Esophagus squamous epithelium (tissue), 4 donors: ENCODE results near the gene UBASH3A.

Source experiments
- CTCF ChIP-seq, 6 experiments: fragments of 450-650 bp in 4 of 6; fragments of 200-600 bp in 2 of 6; sonication (generic) in 2 of 6; IDR thresholded peaks; one replicate each; pipeline ENCODE4 v1.5.1; 2016 to 2019; ENCODE audit warnings: antibody characterized with exemption in 6 of 6, mild to moderate bottlenecking in 4 of 6, moderate library complexity in 4 of 6
- POLR2A ChIP-seq, 4 donors: fragments of 450-650 bp; IDR thresholded peaks; one replicate each; pipeline ENCODE4 v1.6.1; 2017; ENCODE audit warnings: antibody characterized with exemption in 4 of 4, mild to moderate bottlenecking in 4 of 4, moderate library complexity in 3 of 4

- TF ChIP-seq CTCF (IDR thresholded peaks at IDR 0.05) = no peak
- TF ChIP-seq POLR2A (IDR thresholded peaks at IDR 0.05) = no peak
These were observed 41.6 kb downstream of the UBASH3A start for GRCh38 chr21:42445311-42445710.
